Epithelial cell of proximal tubule (primary cell): ENCODE results near the gene STK11IP. TPM values are rescaled to one million over a fixed set of nuclear protein-coding genes. Genes with fewer than 3 reads are reported as not detected.

ENCODE experiments used
- DNase-seq: peaks from one replicate; pipeline ENCODE4 v3.0.0-alpha.2; 2011; ENCODE audit warnings: low read depth
- H3K4me3 ChIP-seq: 2 replicates; pipeline ENCODE4 v1.5.1; 2011; ENCODE audit warnings: low read depth, mild to moderate bottlenecking, low read length
- CTCF ChIP-seq: conservative IDR thresholded peaks from 2 replicates; pipeline ENCODE4 v1.5.1; 2012; ENCODE audit warnings: low read depth, mild to moderate bottlenecking, low read length
- total RNA-seq: library from RNA; depleted of rRNA; stranded (reverse); fragments of >200 nt; gene quantifications from 2 replicates; pipeline ENCODE4 v1.2.3, GENCODE V29; 2015

STK11IP gene
- total RNA-seq, 1 donor from 2014 or later, result 35.7 TPM

DNA sequence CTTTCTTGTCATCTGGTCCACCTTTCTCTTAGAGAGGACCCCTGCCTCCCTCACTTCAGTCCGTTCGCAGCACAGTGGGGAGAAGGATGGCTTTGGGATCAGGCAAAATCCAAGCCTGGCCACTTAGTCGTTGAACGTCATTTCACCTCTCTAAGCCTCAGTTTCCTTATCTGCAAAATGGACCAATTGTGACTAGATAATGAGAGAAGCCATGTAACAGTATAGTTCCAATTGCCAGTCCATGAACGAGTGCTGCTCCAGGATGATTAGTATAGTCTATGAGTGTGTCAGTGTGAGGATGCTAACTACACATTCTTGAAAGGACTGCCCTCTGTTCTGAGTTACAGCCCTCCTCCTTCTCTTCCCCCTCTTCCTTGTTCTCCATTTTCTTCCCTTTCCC, 24.5 kb upstream of the STK11IP start:
- DNase-seq, result no peak
- no peak for TF ChIP-seq CTCF
- H3K4me3 ChIP-seq, result no peak overlapping the region

DNA sequence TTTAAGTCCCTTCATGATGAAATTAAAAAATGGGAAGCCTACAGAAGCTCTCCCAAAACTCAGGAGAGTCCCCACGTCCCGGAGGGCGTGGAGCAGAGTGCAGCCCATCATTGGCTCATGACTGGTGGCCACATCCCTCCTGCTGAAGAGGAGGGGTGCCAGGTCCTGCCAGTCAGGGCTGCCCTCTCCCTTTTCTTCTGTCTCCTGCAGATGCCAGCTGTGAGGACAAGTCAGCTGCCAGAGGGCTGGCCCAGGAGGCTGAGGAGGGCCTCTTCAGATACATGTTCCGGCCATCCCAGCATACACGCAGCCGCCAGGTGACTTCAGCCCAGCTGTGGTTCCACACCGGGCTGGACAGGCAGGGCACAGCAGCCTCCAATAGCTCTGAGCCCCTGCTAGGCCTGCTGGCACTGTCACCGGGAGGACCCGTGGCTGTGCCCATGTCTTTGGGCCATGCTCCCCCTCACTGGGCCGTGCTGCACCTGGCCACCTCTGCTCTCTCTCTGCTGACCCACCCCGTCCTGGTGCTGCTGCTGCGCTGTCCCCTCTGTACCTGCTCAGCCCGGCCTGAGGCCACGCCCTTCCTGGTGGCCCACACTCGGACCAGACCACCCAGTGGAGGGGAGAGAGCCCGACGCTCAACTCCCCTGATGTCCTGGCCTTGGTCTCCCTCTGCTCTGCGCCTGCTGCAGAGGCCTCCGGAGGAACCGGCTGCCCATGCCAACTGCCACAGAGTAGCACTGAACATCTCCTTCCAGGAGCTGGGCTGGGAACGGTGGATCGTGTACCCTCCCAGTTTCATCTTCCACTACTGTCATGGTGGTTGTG, 23.0 kb upstream of the STK11IP start:
- DNase-seq, result no peak
- no peak for TF ChIP-seq CTCF
- H3K4me3 ChIP-seq, result no peak overlapping the region

- no peak for TF ChIP-seq CTCF
Measured at GRCh38 chr2:219575566-219576504, 21.8 kb upstream of the STK11IP start.

DNA sequence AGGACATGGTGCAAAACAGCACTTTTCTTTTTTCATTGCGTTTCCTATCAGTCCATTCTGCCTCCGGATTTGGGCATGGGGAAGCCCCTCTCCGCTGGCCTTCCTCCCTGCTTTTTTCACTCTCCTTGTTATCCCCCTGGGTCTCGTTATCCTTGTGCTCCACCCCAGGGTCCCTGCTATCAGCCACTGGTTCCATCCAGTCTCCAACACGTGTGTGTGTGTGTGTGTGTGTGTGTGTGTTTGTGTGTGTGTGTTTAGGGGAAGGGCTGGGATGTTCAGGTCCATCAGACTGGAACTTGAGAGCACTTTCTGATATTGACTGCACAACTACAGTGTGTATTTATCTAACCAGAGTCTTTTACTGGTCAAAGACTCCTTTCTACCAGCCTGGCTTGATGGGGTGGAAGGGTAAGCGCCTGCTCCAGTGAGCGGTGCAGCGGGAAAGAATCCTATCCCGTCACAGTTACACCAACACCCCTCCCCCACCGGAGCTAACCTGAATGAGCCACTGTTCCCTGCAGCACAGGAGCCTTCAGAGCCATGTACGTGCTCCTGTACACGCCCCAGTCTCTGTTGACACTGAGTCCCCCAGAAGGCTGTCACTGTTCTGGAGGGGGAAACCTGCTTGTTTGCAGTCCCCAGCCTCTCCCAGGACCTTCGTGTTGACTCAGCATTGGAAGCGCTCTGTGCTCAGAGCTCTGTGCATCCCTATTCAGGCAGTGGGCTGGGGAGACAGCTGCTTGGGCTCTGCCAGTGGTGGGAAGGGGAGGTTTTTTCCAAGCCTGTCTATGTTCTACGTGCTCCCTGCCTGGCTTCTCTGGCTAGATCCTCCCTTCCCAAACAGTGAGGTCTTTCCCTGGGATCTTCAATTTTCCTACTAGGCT, 20.9 kb upstream of the STK11IP start:
- no peak overlapping the region for H3K4me3 ChIP-seq

More at GRCh38 chr2:219575566-219576504, 21.8 kb upstream of the STK11IP start:
- no peak overlapping the region for H3K4me3 ChIP-seq
- no peak for DNase-seq

GRCh38 chr2:219578811-219579613, 18.6 kb upstream of the STK11IP start:
- no peak for DNase-seq
- no peak for TF ChIP-seq CTCF
- no peak overlapping the region for H3K4me3 ChIP-seq

More for the DNA sequence above, 20.9 kb upstream of the STK11IP start:
- TF ChIP-seq CTCF, result no peak
- no peak for DNase-seq

- no peak for DNase-seq
- no peak overlapping the region for H3K4me3 ChIP-seq
- no peak for TF ChIP-seq CTCF
Measured at GRCh38 chr2:219581346-219581745, 16.3 kb upstream of the STK11IP start.
